ENCODE data around the gene ACYP2.

ACYP2 gene

DNA sequence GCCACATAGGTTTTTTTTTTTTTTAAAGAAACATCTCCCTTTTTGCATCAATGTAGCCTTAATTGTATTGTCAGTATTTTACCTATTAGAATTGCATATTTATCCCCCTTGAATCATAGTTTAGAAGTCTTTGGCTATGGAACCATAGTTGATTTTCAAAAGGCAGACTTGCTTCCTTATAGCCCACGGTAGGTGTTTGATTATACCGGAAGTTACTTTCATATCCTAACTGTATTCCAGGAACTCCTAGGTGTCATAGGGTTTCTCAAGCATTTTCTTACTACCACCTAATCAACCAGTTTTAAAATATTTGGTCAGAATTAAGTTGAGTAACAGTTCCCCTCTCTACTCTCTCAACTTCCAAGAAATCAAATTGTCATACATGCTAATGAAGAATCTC is 227.2 kb downstream of the ACYP2 start:
- no peak overlapping the region for H3K4me3 ChIP-seq (ENCODE audit: low read depth, low read length)
- TF ChIP-seq, protein P1, sequence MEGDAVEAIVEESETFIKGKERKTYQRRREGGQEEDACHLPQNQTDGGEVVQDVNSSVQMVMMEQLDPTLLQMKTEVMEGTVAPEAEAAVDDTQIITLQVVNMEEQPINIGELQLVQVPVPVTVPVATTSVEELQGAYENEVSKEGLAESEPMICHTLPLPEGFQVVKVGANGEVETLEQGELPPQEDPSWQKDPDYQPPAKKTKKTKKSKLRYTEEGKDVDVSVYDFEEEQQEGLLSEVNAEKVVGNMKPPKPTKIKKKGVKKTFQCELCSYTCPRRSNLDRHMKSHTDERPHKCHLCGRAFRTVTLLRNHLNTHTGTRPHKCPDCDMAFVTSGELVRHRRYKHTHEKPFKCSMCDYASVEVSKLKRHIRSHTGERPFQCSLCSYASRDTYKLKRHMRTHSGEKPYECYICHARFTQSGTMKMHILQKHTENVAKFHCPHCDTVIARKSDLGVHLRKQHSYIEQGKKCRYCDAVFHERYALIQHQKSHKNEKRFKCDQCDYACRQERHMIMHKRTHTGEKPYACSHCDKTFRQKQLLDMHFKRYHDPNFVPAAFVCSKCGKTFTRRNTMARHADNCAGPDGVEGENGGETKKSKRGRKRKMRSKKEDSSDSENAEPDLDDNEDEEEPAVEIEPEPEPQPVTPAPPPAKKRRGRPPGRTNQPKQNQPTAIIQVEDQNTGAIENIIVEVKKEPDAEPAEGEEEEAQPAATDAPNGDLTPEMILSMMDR (IDR thresholded peaks at IDR 0.05; ENCODE audit: low read depth, low read length): no peak
- TF ChIP-seq POLR2A (IDR thresholded peaks at IDR 0.05; ENCODE audit: extremely low read depth, insufficient read length) (no peak), MYC (IDR thresholded peaks at IDR 0.05; ENCODE audit: low read depth, low read length) (no peak)
- TF ChIP-seq, protein P2, sequence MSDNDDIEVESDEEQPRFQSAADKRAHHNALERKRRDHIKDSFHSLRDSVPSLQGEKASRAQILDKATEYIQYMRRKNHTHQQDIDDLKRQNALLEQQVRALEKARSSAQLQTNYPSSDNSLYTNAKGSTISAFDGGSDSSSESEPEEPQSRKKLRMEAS (IDR thresholded peaks at IDR 0.05; ENCODE audit: low read depth, low read length): no peak
- DNase-seq (ENCODE audit: low read depth): no peak

DNA sequence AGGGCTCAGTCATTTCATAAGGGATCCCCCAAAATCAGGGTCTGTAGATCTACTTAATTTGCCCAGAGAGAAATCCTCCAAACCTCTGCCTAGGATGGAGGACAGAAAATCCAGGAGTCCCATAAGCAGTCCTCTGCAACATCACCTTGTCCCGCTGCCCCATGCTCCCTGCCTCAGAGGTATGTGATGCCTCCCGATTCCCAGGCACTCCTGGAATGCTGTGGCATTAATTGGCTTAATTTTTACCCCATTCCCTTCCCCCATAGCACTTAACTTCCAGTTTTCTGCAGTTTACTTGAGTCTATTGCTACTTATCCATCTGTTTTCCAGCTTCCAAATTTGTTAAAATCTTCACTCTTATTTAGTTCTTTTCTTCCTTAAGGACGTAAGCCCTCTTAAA is 232.2 kb downstream of the ACYP2 start:
- no peak for DNase-seq (ENCODE audit: low read depth)
- TF ChIP-seq POLR2A (IDR thresholded peaks at IDR 0.05; ENCODE audit: extremely low read depth, insufficient read length): no peak
- TF ChIP-seq, protein P2 (IDR thresholded peaks at IDR 0.05; ENCODE audit: low read depth, low read length): no peak
- no peak for TF ChIP-seq MYC (IDR thresholded peaks at IDR 0.05; ENCODE audit: low read depth, low read length)
- TF ChIP-seq, protein P1 (IDR thresholded peaks at IDR 0.05; ENCODE audit: low read depth, low read length): no peak
- no peak overlapping the region for H3K4me3 ChIP-seq (ENCODE audit: low read depth, low read length)

DNA sequence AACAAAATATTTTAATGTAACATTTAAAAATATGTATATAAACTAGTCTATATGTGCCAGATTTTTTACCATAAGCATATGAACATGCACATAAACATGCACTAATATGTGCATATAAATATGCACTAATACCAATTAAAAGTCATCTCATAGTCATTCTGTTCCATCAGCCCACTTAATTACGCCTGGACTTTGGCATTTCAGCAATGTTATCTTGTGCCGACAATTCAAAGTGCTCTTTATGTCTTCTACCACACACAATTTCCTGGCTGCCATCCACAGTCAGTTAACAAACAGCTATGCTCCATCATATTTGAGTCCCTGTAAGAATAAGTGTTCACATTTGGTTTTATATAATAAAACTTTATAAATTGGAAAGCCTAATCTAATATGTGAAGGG is 233.2 kb downstream of the ACYP2 start:
- no peak overlapping the region for H3K4me3 ChIP-seq (ENCODE audit: low read depth, low read length)
- TF ChIP-seq, protein P2 (IDR thresholded peaks at IDR 0.05; ENCODE audit: low read depth, low read length): no peak
- TF ChIP-seq MYC (IDR thresholded peaks at IDR 0.05; ENCODE audit: low read depth, low read length) (no peak), POLR2A (IDR thresholded peaks at IDR 0.05; ENCODE audit: extremely low read depth, insufficient read length) (no peak)
- TF ChIP-seq, protein P1 (IDR thresholded peaks at IDR 0.05; ENCODE audit: low read depth, low read length): no peak
- no peak for DNase-seq (ENCODE audit: low read depth)

DNA sequence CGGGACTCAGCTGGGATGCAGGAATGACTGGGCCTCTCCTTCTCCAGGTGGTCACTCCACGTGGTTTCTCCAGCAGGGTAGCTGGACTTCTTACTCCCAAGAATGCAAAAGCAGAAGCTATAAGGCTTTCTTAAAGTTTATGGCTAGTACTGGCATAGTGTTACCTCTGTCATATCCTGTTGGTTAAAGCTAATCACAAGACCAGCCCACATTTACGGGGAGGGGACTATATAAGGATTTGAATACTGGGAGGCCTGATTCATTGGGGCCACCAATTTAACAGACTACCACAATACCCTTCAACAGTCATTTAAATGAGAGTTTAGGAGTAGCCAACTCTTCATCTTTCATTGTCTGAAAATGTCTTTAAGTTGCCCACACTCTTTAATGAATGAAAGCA is 235.0 kb downstream of the ACYP2 start:
- DNase-seq (ENCODE audit: low read depth): peak; percentile 20

DNA sequence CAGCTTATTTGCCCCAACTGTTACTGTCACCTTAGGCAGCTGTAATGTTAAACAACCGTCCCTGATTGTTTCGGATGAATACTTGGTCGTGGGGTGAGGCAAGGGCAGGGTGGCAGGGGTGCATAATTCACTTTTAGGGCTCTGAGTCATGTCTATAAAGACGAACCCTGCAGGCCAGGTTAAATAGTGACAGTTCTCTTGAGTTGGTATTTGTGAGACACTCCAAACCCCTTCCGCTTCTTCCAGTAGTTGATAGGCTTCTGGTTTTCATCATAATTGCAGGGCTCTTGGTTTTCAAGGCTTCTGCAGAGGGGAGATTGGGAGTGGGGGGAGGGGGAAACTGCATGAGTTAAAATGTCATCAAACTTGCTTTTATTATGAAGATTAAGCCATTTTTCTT is 237.8 kb downstream of the ACYP2 start:
- TF ChIP-seq, protein P2 (IDR thresholded peaks at IDR 0.05; ENCODE audit: low read depth, low read length): no peak
- no peak for TF ChIP-seq POLR2A (IDR thresholded peaks at IDR 0.05; ENCODE audit: extremely low read depth, insufficient read length)
- TF ChIP-seq, protein P1 (IDR thresholded peaks at IDR 0.05; ENCODE audit: low read depth, low read length): no peak
- TF ChIP-seq MYC (IDR thresholded peaks at IDR 0.05; ENCODE audit: low read depth, low read length): no peak
- no peak overlapping the region for H3K4me3 ChIP-seq (ENCODE audit: low read depth, low read length)
- no peak for DNase-seq (ENCODE audit: low read depth)

More for the DNA sequence above, 235.0 kb downstream of the ACYP2 start:
- H3K4me3 ChIP-seq (ENCODE audit: low read depth, low read length): no peak overlapping the region
- TF ChIP-seq, protein P1 (IDR thresholded peaks at IDR 0.05; ENCODE audit: low read depth, low read length): no peak
- no peak for TF ChIP-seq MYC (IDR thresholded peaks at IDR 0.05; ENCODE audit: low read depth, low read length)
- TF ChIP-seq, protein P2 (IDR thresholded peaks at IDR 0.05; ENCODE audit: low read depth, low read length): no peak
- no peak for TF ChIP-seq POLR2A (IDR thresholded peaks at IDR 0.05; ENCODE audit: extremely low read depth, insufficient read length)

All from NB4 (cell line).